T-helper 2 cell treated with Interferon-gamma antibody and Interleukin-4, amounts not matched to agents 5 μg/mL and 100 μg/mL, for 36 hours (primary cell): ENCODE results near the gene FAM234B.

Source experiments
- DNase-seq: peaks from one replicate; pipeline ENCODE4 v3.0.0; 2021; ENCODE audit warnings: low spot score
- H3K27ac Mint-ChIP-seq: one replicate; pipeline ENCODE4 v1.8.0; 2021; ENCODE audit warnings: mild to moderate bottlenecking, mixed read lengths
- H3K27me3 Mint-ChIP-seq: one replicate; pipeline ENCODE4 v1.8.0; 2021; ENCODE audit warnings: low read depth, mixed read lengths
- H3K36me3 Mint-ChIP-seq: one replicate; pipeline ENCODE4 v1.8.0; 2021; ENCODE audit warnings: low read depth, mixed read lengths
- H3K4me1 Mint-ChIP-seq: one replicate; pipeline ENCODE4 v1.8.0; 2021; ENCODE audit warnings: low read depth, mixed read lengths
- H3K4me3 Mint-ChIP-seq: one replicate; pipeline ENCODE4 v1.8.0; 2022; ENCODE audit warnings: mild to moderate bottlenecking, moderate library complexity, mixed read lengths
- H3K9me3 Mint-ChIP-seq: one replicate; pipeline ENCODE4 v1.8.0; 2021; ENCODE audit warnings: mixed read lengths

Gene FAM234B

GRCh38 chr12:13114251-13115052, 70.3 kb downstream of the FAM234B start:
- H3K27me3 Mint-ChIP-seq, result peaks cover 26% of the 10 kb centered on the region
- H3K4me1 Mint-ChIP-seq, result no peaks in the 10 kb centered on the region
- H3K36me3 Mint-ChIP-seq, result no peaks in the 10 kb centered on the region
- H3K27ac Mint-ChIP-seq, result no peak overlapping the region
- no peak for DNase-seq
- H3K9me3 Mint-ChIP-seq, result no peaks in the 10 kb centered on the region
- no peak overlapping the region for H3K4me3 Mint-ChIP-seq

- DNase-seq, result no peak
- Mint-ChIP-seq H3K9me3 (no peaks in the 10 kb centered on the region), H3K4me3 (no peak overlapping the region), H3K4me1 (no peaks in the 10 kb centered on the region), H3K36me3 (no peaks in the 10 kb centered on the region), H3K27me3 (peaks cover 17% of the 10 kb centered on the region), H3K27ac (no peak overlapping the region)
Observed at GRCh38 chr12:13116259-13116658, 72.1 kb downstream of the FAM234B start.

- Mint-ChIP-seq H3K27me3 (peaks cover 15% of the 10 kb centered on the region), H3K9me3 (no peaks in the 10 kb centered on the region), H3K36me3 (no peaks in the 10 kb centered on the region), H3K4me3 (no peak overlapping the region), H3K27ac (no peak overlapping the region), H3K4me1 (no peaks in the 10 kb centered on the region)
- no peak for DNase-seq
Observed at GRCh38 chr12:13117029-13117428, 72.8 kb downstream of the FAM234B start.

- Mint-ChIP-seq H3K4me3 (no peak overlapping the region), H3K27me3 (peaks cover 8% of the 10 kb centered on the region), H3K27ac (no peak overlapping the region), H3K9me3 (no peaks in the 10 kb centered on the region), H3K4me1 (no peaks in the 10 kb centered on the region), H3K36me3 (no peaks in the 10 kb centered on the region)
- DNase-seq, result no peak
Observed at GRCh38 chr12:13119826-13120225, 75.6 kb downstream of the FAM234B start.

GRCh38 chr12:13120413-13120812, 76.2 kb downstream of the FAM234B start:
- peaks cover 8% of the 10 kb centered on the region for H3K27me3 Mint-ChIP-seq
- H3K9me3 Mint-ChIP-seq, result no peaks in the 10 kb centered on the region
- no peak overlapping the region for H3K4me3 Mint-ChIP-seq
- no peak overlapping the region for H3K27ac Mint-ChIP-seq
- no peak for DNase-seq
- H3K4me1 Mint-ChIP-seq, result no peaks in the 10 kb centered on the region
- no peaks in the 10 kb centered on the region for H3K36me3 Mint-ChIP-seq

- Mint-ChIP-seq H3K27ac (no peak overlapping the region), H3K4me3 (no peak overlapping the region), H3K36me3 (no peaks in the 10 kb centered on the region), H3K27me3 (peaks cover 6% of the 10 kb centered on the region), H3K4me1 (no peaks in the 10 kb centered on the region), H3K9me3 (no peaks in the 10 kb centered on the region)
- DNase-seq, result no peak
Observed at GRCh38 chr12:13121568-13121967, 77.4 kb downstream of the FAM234B start.

GRCh38 chr12:13124656-13125505, 80.7 kb downstream of the FAM234B start:
- H3K4me1 Mint-ChIP-seq, result no peaks in the 10 kb centered on the region
- peaks cover 2% of the 10 kb centered on the region for H3K27me3 Mint-ChIP-seq
- no peak for DNase-seq
- no peak overlapping the region for H3K27ac Mint-ChIP-seq
- no peaks in the 10 kb centered on the region for H3K9me3 Mint-ChIP-seq
- no peaks in the 10 kb centered on the region for H3K36me3 Mint-ChIP-seq
- no peak overlapping the region for H3K4me3 Mint-ChIP-seq

- H3K27me3 Mint-ChIP-seq, result peaks cover 5% of the 10 kb centered on the region
- H3K4me1 Mint-ChIP-seq, result no peaks in the 10 kb centered on the region
- no peak overlapping the region for H3K27ac Mint-ChIP-seq
- no peaks in the 10 kb centered on the region for H3K36me3 Mint-ChIP-seq
- H3K4me3 Mint-ChIP-seq, result no peak overlapping the region
- DNase-seq, result no peak
- no peaks in the 10 kb centered on the region for H3K9me3 Mint-ChIP-seq
Observed at GRCh38 chr12:13125996-13126395, 81.8 kb downstream of the FAM234B start.

- no peak for DNase-seq
Observed at GRCh38 chr12:13126494-13126893, 82.3 kb downstream of the FAM234B start.

GRCh38 chr12:13127444-13127843, 83.3 kb downstream of the FAM234B start:
- Mint-ChIP-seq H3K4me1 (no peaks in the 10 kb centered on the region), H3K9me3 (no peaks in the 10 kb centered on the region), H3K36me3 (no peaks in the 10 kb centered on the region), H3K27me3 (peaks cover 11% of the 10 kb centered on the region), H3K4me3 (no peak overlapping the region), H3K27ac (no peak overlapping the region)
- DNase-seq, result no peak

More at GRCh38 chr12:13126494-13126893, 82.3 kb downstream of the FAM234B start:
- H3K4me3 Mint-ChIP-seq, result no peak overlapping the region
- H3K27me3 Mint-ChIP-seq, result peaks cover 5% of the 10 kb centered on the region
- no peaks in the 10 kb centered on the region for H3K36me3 Mint-ChIP-seq
- H3K9me3 Mint-ChIP-seq, result no peaks in the 10 kb centered on the region
- H3K4me1 Mint-ChIP-seq, result no peaks in the 10 kb centered on the region
- no peak overlapping the region for H3K27ac Mint-ChIP-seq

GRCh38 chr12:13128291-13128965, 84.2 kb downstream of the FAM234B start:
- no peak overlapping the region for H3K27ac Mint-ChIP-seq
- DNase-seq, result no peak
- H3K4me3 Mint-ChIP-seq, result no peak overlapping the region
- peaks cover 11% of the 10 kb centered on the region for H3K27me3 Mint-ChIP-seq
- H3K4me1 Mint-ChIP-seq, result no peaks in the 10 kb centered on the region
- no peaks in the 10 kb centered on the region for H3K36me3 Mint-ChIP-seq
- no peaks in the 10 kb centered on the region for H3K9me3 Mint-ChIP-seq

GRCh38 chr12:13130981-13131380, 86.8 kb downstream of the FAM234B start:
- no peak overlapping the region for H3K4me3 Mint-ChIP-seq
- H3K27me3 Mint-ChIP-seq, result peaks cover 16% of the 10 kb centered on the region
- H3K4me1 Mint-ChIP-seq, result no peaks in the 10 kb centered on the region
- no peak for DNase-seq
- H3K27ac Mint-ChIP-seq, result no peak overlapping the region
- H3K36me3 Mint-ChIP-seq, result no peaks in the 10 kb centered on the region
- H3K9me3 Mint-ChIP-seq, result no peaks in the 10 kb centered on the region
